Mammary epithelial cell (primary cell): ENCODE measurements around the gene RHCE.

Experiments
- CTCF ChIP-seq, 2 donors: IDR thresholded peaks in 1 of 2; conservative IDR thresholded peaks in 1 of 2; 2 replicates each; pipeline ENCODE4 v1.5.1; 2011 to 2012; ENCODE audit warnings: inconsistent platforms in 2 of 2, low read length in 2 of 2, mild to moderate bottlenecking in 2 of 2, control low read depth in 1 of 2, low read depth in 1 of 2; ENCODE audit not compliant: insufficient read depth in 1 of 2; ENCODE audit errors: extremely low read depth in 1 of 2
- EZH2 ChIP-seq: IDR thresholded peaks from 2 replicates; pipeline ENCODE4 v1.6.1; 2012; ENCODE audit warnings: low read length, inconsistent platforms, borderline replicate concordance

- TF ChIP-seq CTCF (conservative IDR thresholded peaks at IDR 0.05 in 1 of 2, IDR thresholded peaks at IDR 0.05 in 1 of 2; ENCODE audit: extremely low read depth in 1 of 2, insufficient read depth in 1 of 2, low read depth in 1 of 2, low read length in 2 of 2) = no peak
- TF ChIP-seq EZH2 = no peak
Measured at GRCh38 chr1:25469177-25469576, 48.6 kb upstream of the RHCE start.
